Thymus (tissue), 11 donors: ENCODE measurements around the gene AOC3. TPM values are rescaled to one million over a fixed set of nuclear protein-coding genes. Genes with fewer than 3 reads are reported as not detected.
"Not testable (repeated sequence)": the region's sequence is repeated elsewhere in the genome, so short reads cannot be mapped to it uniquely, and the experiment has no call there.

ENCODE experiments used
- DNase-seq, 9 donors: peaks; one replicate each; pipeline ENCODE4 v3.0.0-alpha.2; 2013; ENCODE audit warnings: low spot score in 9 of 9, low read depth in 6 of 9, missing footprints in 1 of 9
- H3K27ac ChIP-seq, 2 donors: one replicate each; pipeline ENCODE4 v1.5.1; 2013; ENCODE audit warnings: control low read depth in 1 of 2, low read depth in 1 of 2, low read length in 1 of 2, mild to moderate bottlenecking in 1 of 2, moderate library complexity in 1 of 2
- H3K27me3 ChIP-seq, 2 donors: one replicate each; pipeline ENCODE4 v1.5.1; 2013; ENCODE audit warnings: low read length in 1 of 2; ENCODE audit not compliant: control insufficient read depth in 2 of 2, insufficient read depth in 1 of 2
- H3K36me3 ChIP-seq, 2 donors: one replicate each; pipeline ENCODE4 v1.5.1; 2013; ENCODE audit warnings: low read length in 1 of 2, mild to moderate bottlenecking in 1 of 2, moderate library complexity in 1 of 2; ENCODE audit not compliant: control insufficient read depth in 2 of 2, insufficient read depth in 2 of 2
- H3K4me1 ChIP-seq, 2 donors: one replicate each; pipeline ENCODE4 v1.5.1; 2013; ENCODE audit warnings: low read length in 2 of 2; ENCODE audit not compliant: control insufficient read depth in 2 of 2, insufficient read depth in 2 of 2
- H3K4me3 ChIP-seq, 2 donors: one replicate each; pipeline ENCODE4 v1.5.1; 2013; ENCODE audit warnings: low read length in 2 of 2, control low read depth in 1 of 2, mild to moderate bottlenecking in 1 of 2
- H3K9me3 ChIP-seq, 2 donors: one replicate each; pipeline ENCODE4 v1.5.1; 2013; ENCODE audit warnings: low read length in 1 of 2, mild to moderate bottlenecking in 1 of 2; ENCODE audit not compliant: control insufficient read depth in 2 of 2, insufficient read depth in 1 of 2
- WGBS: extraction: QIAGEN DNeasy Blood & Tissue Kit; methylation state at CpG from one replicate; pipeline ENCODE4 v1.1.7; 2013; 5-methylcytosine and 5-hydroxymethylcytosine counted together
- polyA plus RNA-seq: library from polyadenylated mRNA; stranded (reverse); fragments of 200-250 nt; gene quantifications from one replicate; pipeline ENCODE4 v1.2.3, GENCODE V29; 2013
- total RNA-seq: library from RNA; stranded (reverse); fragments of 120-200 nt; gene quantifications from one replicate; pipeline ENCODE4 v1.2.4, GENCODE V29; 2013
- donor health status: healthy.

The AOC3 gene
- total and polyA plus RNA-seq, 2 donors, result 1.2 to 16.0 TPM

- H3K9me3 ChIP-seq, result no peaks in the 10 kb centered on the region
- H3K4me1 ChIP-seq, result peaks cover 0 to 2% of the 10 kb centered on the region in 2 donors
- no peak overlapping the region for H3K27ac ChIP-seq
- no peak overlapping the region for H3K4me3 ChIP-seq
- no peaks in the 10 kb centered on the region for H3K36me3 ChIP-seq
- no peaks in the 10 kb centered on the region for H3K27me3 ChIP-seq
- 16% methylated on average over 4 of the region's 4 CpGs for WGBS
- DNase-seq, result no peak
Observed at GRCh38 chr17:42893359-42893758, 42.4 kb downstream of the AOC3 start.

GRCh38 chr17:42894283-42895184, 43.5 kb downstream of the AOC3 start:
- H3K36me3 ChIP-seq, result no peaks in the 10 kb centered on the region
- H3K27me3 ChIP-seq, result no peaks in the 10 kb centered on the region
- H3K4me1 ChIP-seq, result peaks cover 0 to 2% of the 10 kb centered on the region in 2 donors
- H3K9me3 ChIP-seq, result no peaks in the 10 kb centered on the region
- DNase-seq, result no peak
- H3K27ac ChIP-seq, result no peak overlapping the region
- 95% methylated on average over 12 of the region's 12 CpGs for WGBS
- no peak overlapping the region for H3K4me3 ChIP-seq

GRCh38 chr17:42895185-42895555, 44.2 kb downstream of the AOC3 start:
- WGBS, result 94% methylated on average over 2 of the region's 2 CpGs
- DNase-seq, result no peak
- H3K4me3 ChIP-seq, result no peak overlapping the region
- H3K4me1 ChIP-seq, result peaks cover 0 to 2% of the 10 kb centered on the region in 2 donors
- H3K27me3 ChIP-seq, result no peaks in the 10 kb centered on the region
- H3K9me3 ChIP-seq, result no peaks in the 10 kb centered on the region
- H3K27ac ChIP-seq, result no peak overlapping the region
- H3K36me3 ChIP-seq, result no peaks in the 10 kb centered on the region

- no peak for DNase-seq
- H3K9me3 ChIP-seq, result no peaks in the 10 kb centered on the region
- H3K4me1 ChIP-seq, result no peaks in the 10 kb centered on the region
- H3K4me3 ChIP-seq, result no peak overlapping the region
- no peaks in the 10 kb centered on the region for H3K27me3 ChIP-seq
- WGBS, result 94% methylated on average over 7 of the region's 7 CpGs
- no peaks in the 10 kb centered on the region for H3K36me3 ChIP-seq
- no peak overlapping the region for H3K27ac ChIP-seq
Observed at GRCh38 chr17:42898147-42898811, 47.3 kb downstream of the AOC3 start.

GRCh38 chr17:42899981-42900380, 49.0 kb downstream of the AOC3 start:
- not testable (repeated sequence) for H3K9me3 ChIP-seq, H3K4me3 ChIP-seq, H3K36me3 ChIP-seq, H3K4me1 ChIP-seq, H3K27ac ChIP-seq, DNase-seq, H3K27me3 ChIP-seq
- 94% methylated on average over 3 of the region's 3 CpGs for WGBS

- Histone ChIP-seq H3K27me3 (no peaks in the 10 kb centered on the region), H3K4me3 (no peak within 1 kb of the TSS), H3K9me3 (no peaks in the 10 kb centered on the region), H3K36me3 (no peaks in the 10 kb centered on the region), H3K4me1 (no peaks in the 10 kb centered on the region), H3K27ac (no peak within 1 kb of the TSS)
- 91% methylated on average over 12 of the region's 12 CpGs for WGBS
- no peak for DNase-seq
Observed at GRCh38 chr17:42900460-42901331, 49.7 kb downstream of the AOC3 start, which contains the start of gene G6PC1. TSS of gene G6PC1 (plus strand) at chr17:42900799. CDS start at chr17:42900877, 78 bp downstream.

- H3K27ac ChIP-seq, result no peak overlapping the region
- DNase-seq, result no peak
- H3K27me3 ChIP-seq, result peaks cover 0 to 2% of the 10 kb centered on the region in 2 donors
- no peaks in the 10 kb centered on the region for H3K4me1 ChIP-seq
- 93% methylated on average over 10 of the region's 10 CpGs for WGBS
- no peak overlapping the region for H3K4me3 ChIP-seq
- no peaks in the 10 kb centered on the region for H3K36me3 ChIP-seq
- no peaks in the 10 kb centered on the region for H3K9me3 ChIP-seq
Observed at GRCh38 chr17:42901535-42902229, 50.7 kb downstream of the AOC3 start.

- H3K4me3 ChIP-seq, result no peak overlapping the region
- H3K27ac ChIP-seq, result no peak overlapping the region
- H3K36me3 ChIP-seq, result no peaks in the 10 kb centered on the region
- H3K9me3 ChIP-seq, result no peaks in the 10 kb centered on the region
- DNase-seq, result no peak
- 95% methylated on average over 6 of the region's 6 CpGs for WGBS
- peaks cover 0 to 5% of the 10 kb centered on the region in 2 donors for H3K27me3 ChIP-seq
- peaks cover 0 to 4% of the 10 kb centered on the region in 2 donors for H3K4me1 ChIP-seq
Observed at GRCh38 chr17:42904110-42904469, 53.1 kb downstream of the AOC3 start.
